ENCODE measurements around the gene PNPLA1.

Gene PNPLA1

GRCh38 chr6:36280983-36281382 is 11.1 kb downstream of the PNPLA1 start:
- no peak overlapping the region for H3K27ac ChIP-seq
- TF ChIP-seq CTCF (IDR thresholded peaks at IDR 0.05) = no peak
- peaks cover 0 to 9% of the 10 kb centered on the region in 2 experiments for H3K4me1 ChIP-seq (ENCODE audit: control insufficient read depth in 1 of 2, insufficient read depth in 1 of 2, low read depth in 1 of 2, low read length in 1 of 2)
- H3K4me3 ChIP-seq (ENCODE audit: low read depth in 1 of 2, low read length in 1 of 2) = no peak overlapping the region
- H3K36me3 ChIP-seq = no peaks in the 10 kb centered on the region
- no peaks in the 10 kb centered on the region for H3K9me3 ChIP-seq
- peaks cover 32% of the 10 kb centered on the region for H3K27me3 ChIP-seq

DNA sequence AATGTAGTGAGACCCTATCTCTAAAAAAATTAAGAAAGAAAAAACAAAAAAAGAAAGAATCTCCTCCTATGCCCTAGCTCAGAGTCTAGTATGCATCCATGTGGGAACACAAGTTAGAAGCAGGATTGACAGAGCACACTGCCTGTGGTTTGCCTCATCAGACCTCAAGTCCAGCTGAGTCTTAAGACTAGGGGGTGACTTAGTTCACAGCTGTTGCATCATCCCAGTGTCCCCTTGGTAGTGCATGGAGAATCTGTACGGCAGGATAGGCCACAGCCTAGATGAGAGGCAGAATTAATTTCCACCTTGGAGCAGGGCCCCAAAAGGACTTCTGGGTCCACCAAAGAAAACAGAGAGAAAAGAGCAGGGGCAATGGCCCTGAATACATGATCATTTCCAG is 13.7 kb downstream of the PNPLA1 start:
- Histone ChIP-seq H3K27me3 (peaks cover 47% of the 10 kb centered on the region), H3K36me3 (no peaks in the 10 kb centered on the region), H3K27ac (no peak overlapping the region), H3K4me1 (ENCODE audit: control insufficient read depth in 1 of 2, insufficient read depth in 1 of 2, low read depth in 1 of 2, low read length in 1 of 2) (peaks cover 0 to 9% of the 10 kb centered on the region in 2 experiments), H3K9me3 (no peaks in the 10 kb centered on the region), H3K4me3 (ENCODE audit: low read depth in 1 of 2, low read length in 1 of 2) (no peak overlapping the region)
- TF ChIP-seq CTCF (IDR thresholded peaks at IDR 0.05) = no peak

- Histone ChIP-seq H3K36me3 (no peaks in the 10 kb centered on the region), H3K27me3 (peaks cover 47% of the 10 kb centered on the region), H3K4me3 (ENCODE audit: low read depth in 1 of 2, low read length in 1 of 2) (no peak overlapping the region), H3K9me3 (no peaks in the 10 kb centered on the region), H3K4me1 (ENCODE audit: control insufficient read depth in 1 of 2, insufficient read depth in 1 of 2, low read depth in 1 of 2, low read length in 1 of 2) (peaks cover 0 to 9% of the 10 kb centered on the region in 2 experiments), H3K27ac (no peak overlapping the region)
- TF ChIP-seq CTCF (IDR thresholded peaks at IDR 0.05) = no peak
These were observed 14.5 kb downstream of the PNPLA1 start for GRCh38 chr6:36284359-36284758.

DNA sequence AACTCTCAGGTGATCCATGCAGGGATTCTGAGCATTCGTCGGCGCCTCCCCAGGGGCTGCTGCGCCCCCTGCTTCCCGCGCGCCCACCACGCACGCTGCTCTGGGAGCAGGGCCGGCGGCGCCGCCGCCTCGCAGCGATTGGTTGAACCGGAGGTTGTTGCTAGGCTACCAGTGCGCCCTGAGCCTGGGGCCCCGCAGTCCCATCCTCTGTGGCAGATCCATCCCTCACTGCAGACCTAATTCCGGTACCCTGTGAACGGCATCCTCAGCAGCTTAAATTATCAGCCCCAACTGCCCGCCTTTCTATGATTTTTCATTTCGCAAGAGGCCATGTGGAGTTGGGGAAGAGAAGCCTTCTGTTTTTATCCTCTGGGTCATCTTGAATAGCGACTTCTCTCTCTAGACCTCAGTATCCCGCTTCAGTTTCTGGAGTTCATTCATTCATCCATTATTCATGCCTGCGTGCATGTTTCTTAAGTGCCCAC is 15.4 kb downstream of the PNPLA1 start:
- Histone ChIP-seq H3K4me1 (ENCODE audit: control insufficient read depth in 1 of 2, insufficient read depth in 1 of 2, low read depth in 1 of 2, low read length in 1 of 2) (peaks cover 6 to 14% of the 10 kb centered on the region in 2 experiments), H3K9me3 (no peaks in the 10 kb centered on the region), H3K27me3 (peaks cover 47% of the 10 kb centered on the region), H3K4me3 (ENCODE audit: low read depth in 1 of 2, low read length in 1 of 2) (no peak overlapping the region), H3K27ac (no peak overlapping the region), H3K36me3 (no peaks in the 10 kb centered on the region)
- no peak for TF ChIP-seq CTCF (IDR thresholded peaks at IDR 0.05)

DNA sequence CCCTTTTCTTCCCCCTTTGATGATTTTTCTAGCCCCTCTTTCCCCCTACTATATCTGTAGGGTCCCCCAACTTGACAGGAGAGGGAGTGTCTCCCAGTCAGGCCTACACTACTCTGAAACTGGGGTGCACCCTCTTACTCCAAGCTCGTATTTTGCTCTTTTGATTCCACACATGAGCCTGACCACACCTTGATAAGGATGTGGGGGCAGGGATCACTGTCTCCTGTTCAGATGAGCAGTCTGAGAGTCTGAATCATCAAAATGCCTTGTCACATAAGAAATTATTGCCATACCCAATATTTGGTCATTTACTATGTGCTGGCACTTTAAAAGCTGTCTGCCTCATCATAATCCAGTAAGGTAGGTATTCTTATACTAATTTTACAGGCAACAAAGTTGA is 15.9 kb downstream of the PNPLA1 start:
- TF ChIP-seq CTCF (IDR thresholded peaks at IDR 0.05) = no peak
- Histone ChIP-seq H3K4me3 (ENCODE audit: low read depth in 1 of 2, low read length in 1 of 2) (no peak overlapping the region), H3K36me3 (no peaks in the 10 kb centered on the region), H3K9me3 (no peaks in the 10 kb centered on the region), H3K4me1 (ENCODE audit: control insufficient read depth in 1 of 2, insufficient read depth in 1 of 2, low read depth in 1 of 2, low read length in 1 of 2) (peaks cover 12 to 16% of the 10 kb centered on the region in 2 experiments), H3K27ac (no peak overlapping the region), H3K27me3 (peaks cover 47% of the 10 kb centered on the region)

GRCh38 chr6:36286858-36287257 is 17.0 kb downstream of the PNPLA1 start:
- Histone ChIP-seq H3K27me3 (peaks cover 47% of the 10 kb centered on the region), H3K9me3 (no peaks in the 10 kb centered on the region), H3K27ac (no peak overlapping the region), H3K36me3 (no peaks in the 10 kb centered on the region), H3K4me1 (ENCODE audit: control insufficient read depth in 1 of 2, insufficient read depth in 1 of 2, low read depth in 1 of 2, low read length in 1 of 2) (peaks cover 22 to 25% of the 10 kb centered on the region in 2 experiments), H3K4me3 (ENCODE audit: low read depth in 1 of 2, low read length in 1 of 2) (no peak overlapping the region)
- TF ChIP-seq CTCF (IDR thresholded peaks at IDR 0.05) = no peak
